Fibroblast of the aortic adventitia (primary cell): ENCODE data around the gene MRGPRE. TPM values are rescaled to one million over a fixed set of nuclear protein-coding genes. Genes with fewer than 3 reads are reported as not detected.

Experiments
- DNase-seq: peaks from one replicate; pipeline ENCODE4 v3.0.0-alpha.2; 2010; ENCODE audit warnings: low read depth
- H3K4me3 ChIP-seq: 2 replicates; pipeline ENCODE4 v1.5.1; 2011; ENCODE audit warnings: low read depth, mild to moderate bottlenecking, control low read depth, low read length, moderate library complexity
- CTCF ChIP-seq: IDR thresholded peaks from 2 replicates; pipeline ENCODE4 v1.5.1; 2011; ENCODE audit warnings: mild to moderate bottlenecking, low read length, control low read depth, inconsistent platforms; ENCODE audit not compliant: insufficient read depth
- total RNA-seq: library from RNA; depleted of rRNA; stranded (reverse); fragments of >200 nt; gene quantifications from 2 replicates; pipeline ENCODE4 v1.2.3, GENCODE V29; 2012; ENCODE audit warnings: low replicate concordance

Gene MRGPRE
- total RNA-seq, 1 donor: not detected

- TF ChIP-seq CTCF: no peak
- no peak for DNase-seq
- H3K4me3 ChIP-seq: no peak overlapping the region
These were observed 34.2 kb downstream of the MRGPRE start for GRCh38 chr11:3197878-3198528.

DNA sequence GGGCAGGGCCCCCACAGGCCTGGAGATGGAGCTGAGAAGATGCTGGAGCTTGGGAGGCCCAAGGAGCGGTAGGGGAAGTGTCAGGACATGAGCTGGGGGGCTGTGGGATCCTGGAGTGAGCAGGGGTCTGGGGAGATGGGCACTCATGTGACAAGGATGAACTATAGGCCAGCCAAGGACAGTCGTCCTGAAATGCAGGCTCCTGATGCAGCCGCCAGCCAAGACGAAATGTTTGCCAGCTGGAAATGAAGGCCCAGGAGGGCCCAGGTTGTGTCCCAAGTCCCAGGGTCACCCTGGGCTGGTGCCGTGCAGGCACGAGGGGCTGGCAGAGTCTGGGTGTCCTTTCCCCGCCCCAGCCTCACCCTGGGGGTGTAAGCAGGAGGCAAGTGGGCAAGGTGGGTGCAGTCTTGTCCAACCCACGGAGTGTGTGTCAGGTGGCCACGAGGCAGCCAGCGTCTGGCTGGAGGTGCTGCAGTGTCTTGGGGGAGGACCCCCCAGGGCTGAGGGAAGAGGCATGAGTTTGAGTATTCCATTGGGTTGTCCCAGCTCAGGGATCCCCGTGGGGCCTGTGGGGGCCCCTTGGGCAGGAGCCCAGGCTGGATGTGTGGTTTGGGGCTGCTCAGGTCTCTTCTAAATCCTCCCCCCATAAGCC lies 35.0 kb downstream of the MRGPRE start:
- no peak for DNase-seq
- TF ChIP-seq CTCF: no peak
- H3K4me3 ChIP-seq: no peak overlapping the region

GRCh38 chr11:3196161-3197043 lies 35.8 kb downstream of the MRGPRE start:
- no peak for DNase-seq
- H3K4me3 ChIP-seq: no peak overlapping the region
- no peak for TF ChIP-seq CTCF

GRCh38 chr11:3195251-3196160 lies 36.7 kb downstream of the MRGPRE start:
- DNase-seq: no peak
- peak; percentile 51 for TF ChIP-seq CTCF

GRCh38 chr11:3194016-3194816 lies 38.0 kb downstream of the MRGPRE start:
- TF ChIP-seq CTCF: no peak
- DNase-seq: no peak

More at GRCh38 chr11:3195251-3196160, 36.7 kb downstream of the MRGPRE start:
- H3K4me3 ChIP-seq: no peak overlapping the region

More at GRCh38 chr11:3194016-3194816, 38.0 kb downstream of the MRGPRE start:
- no peak overlapping the region for H3K4me3 ChIP-seq
